ENCODE data around the gene FAP.

FAP gene

GRCh38 chr2:162125138-162125537, 118.1 kb downstream of the FAP start:
- no peak for DNase-seq

DNA sequence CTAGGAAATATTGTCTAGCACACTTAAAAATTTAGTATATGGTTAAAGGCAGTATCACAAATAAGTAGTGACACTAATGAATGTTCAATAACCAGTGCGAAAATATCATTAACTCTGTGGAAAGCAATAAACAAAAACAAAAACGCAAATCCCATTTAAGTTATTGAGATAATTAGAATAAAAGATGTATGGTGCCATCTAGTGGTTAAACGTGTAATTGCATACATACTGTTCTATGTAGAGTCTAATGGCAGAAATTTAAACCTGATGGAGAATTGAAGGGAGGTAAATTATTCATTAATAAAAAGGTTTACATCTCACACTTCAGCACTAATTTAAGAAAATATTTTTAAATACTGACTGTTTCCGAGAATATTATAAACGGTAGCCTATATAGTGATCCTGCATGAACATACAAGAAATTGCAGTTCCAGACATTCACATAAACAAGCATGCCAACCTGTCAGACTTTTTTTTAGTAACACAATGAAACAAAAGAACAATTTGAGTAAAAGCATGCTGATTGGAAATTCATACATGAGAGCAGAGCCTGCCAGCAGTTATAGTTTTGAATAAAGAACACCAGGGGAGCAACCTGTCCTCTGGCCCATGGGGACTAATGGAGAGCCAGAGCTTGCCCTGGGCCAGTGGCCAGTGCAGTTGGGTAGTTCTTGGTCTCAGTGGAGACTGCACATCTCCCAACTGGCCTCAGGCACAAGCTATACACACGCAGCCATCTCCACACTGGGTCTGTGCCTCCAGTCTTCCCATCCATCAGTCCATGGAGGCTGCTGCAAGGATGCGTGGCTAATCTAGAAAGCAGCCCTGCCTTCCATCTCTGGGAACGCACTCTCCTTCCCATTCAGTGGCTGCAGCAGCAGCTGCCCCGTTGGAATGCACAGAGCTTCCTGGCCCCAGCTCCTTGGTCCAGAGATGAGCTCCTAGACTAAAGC, 119.2 kb downstream of the FAP start:
- peak; percentile 74 for DNase-seq
